Right lobe of liver (tissue), 4 donors: ENCODE results near the gene MIR17HG.

Experiments
- CTCF ChIP-seq, 4 donors: fragments of 200-600 bp in 3 of 4; fragments of 450-650 bp in 1 of 4; IDR thresholded peaks; one replicate each; pipeline versions ENCODE4 v1.5.1 to v1.8.0; 2016 to 2022; ENCODE audit warnings: antibody characterized with exemption in 4 of 4, mild to moderate bottlenecking in 2 of 4
- POLR2A ChIP-seq: fragments of 450-650 bp; IDR thresholded peaks from one replicate; pipeline ENCODE4 v1.6.1; 2017; ENCODE audit warnings: antibody characterized with exemption, mild to moderate bottlenecking
- donor health status: DM: no; HTN: no; CAD: no.
- donor health status: DM: no; HTN: no; CAD: no.
- donor health status: DM: no; HTN: yes; CAD: no.

- no peak for TF ChIP-seq CTCF (IDR thresholded peaks at IDR 0.05)
- no peak for TF ChIP-seq POLR2A
Observed at GRCh38 chr13:91361755-91362271, 14.3 kb downstream of the MIR17HG start.
